ENCODE data around the gene NUBP2.

NUBP2 gene

DNA sequence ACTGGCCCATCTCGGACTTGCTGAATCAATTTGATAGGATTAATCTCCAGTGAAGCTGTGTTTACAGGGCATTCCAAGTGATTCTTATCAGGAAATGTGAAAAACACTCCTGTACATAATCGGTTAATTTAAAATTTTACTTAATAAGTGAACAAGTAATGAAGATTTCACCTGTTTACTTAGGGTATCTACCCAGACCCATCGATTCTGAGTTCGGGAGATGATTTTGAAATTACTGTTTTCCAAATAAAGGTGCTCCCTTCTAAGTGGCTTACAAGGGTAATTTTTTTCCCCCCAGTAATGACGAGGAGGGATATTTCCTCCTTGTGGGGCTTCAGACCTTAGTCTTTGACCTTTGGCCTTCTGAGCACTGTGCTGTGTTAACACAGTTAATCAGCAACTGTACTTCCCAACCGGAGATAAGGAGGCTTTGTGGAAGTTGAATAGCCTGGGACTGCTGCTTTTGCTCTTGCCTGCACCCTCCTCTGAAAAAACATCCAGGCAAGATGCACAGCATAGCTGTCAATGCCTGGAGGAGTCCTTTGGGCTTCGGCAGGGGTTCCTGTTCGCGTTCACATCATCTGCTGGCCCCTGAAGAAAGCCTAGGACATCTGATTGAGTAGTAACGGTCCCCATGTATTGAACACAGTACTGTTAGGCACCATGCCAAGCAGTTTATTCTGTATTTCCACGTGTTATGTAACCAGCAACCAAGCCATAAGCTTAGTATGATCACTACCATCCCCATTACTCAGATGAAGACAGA lies 46.1 kb downstream of the NUBP2 start:
- DNase-seq (ENCODE audit: low read depth in 2 of 2): no peak

GRCh38 chr16:1830213-1830612 lies 47.5 kb downstream of the NUBP2 start:
- no peak for DNase-seq (ENCODE audit: low read depth in 2 of 2)

DNA sequence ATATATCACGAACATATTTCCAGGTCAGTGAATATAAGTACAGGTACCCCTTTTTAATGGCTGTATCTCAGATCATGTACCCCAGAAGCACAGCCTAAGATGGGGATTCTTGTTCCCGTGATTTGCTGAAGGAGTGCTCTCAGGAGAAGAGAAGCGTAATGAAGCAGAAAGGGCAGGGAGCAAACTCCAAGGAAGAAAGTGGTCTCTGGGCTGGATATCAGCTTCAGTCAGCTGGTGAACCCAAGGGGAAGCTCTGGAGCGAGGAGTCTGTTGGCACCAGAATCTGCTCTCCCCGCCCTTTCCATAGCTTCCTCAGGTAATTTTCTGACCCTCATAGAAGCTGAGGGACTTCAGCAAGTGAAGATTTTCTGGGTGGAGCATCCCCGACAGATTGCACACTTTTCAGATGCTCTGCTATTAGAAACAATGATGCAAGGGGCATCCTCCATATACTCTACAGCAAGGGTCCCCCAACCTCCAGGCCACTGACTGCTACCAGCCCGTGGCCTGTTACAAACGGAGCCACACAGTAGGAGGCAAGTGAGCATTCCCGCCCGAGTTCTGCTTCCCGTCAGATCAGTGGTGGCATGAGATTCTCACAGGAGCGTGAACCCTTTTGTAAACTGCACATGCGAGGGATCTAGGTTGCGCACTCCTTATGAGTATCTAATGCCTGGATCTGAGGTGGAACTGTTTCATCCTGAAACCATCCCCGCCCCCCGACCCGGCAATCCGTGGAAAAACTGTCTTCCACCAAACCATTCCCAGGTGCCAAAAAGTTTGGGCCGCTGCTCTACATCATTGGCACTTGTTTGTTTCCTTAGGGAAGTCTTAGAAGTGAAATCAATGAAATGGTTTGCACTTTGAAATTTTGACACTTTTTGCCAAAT lies 48.7 kb downstream of the NUBP2 start:
- DNase-seq (ENCODE audit: low read depth in 2 of 2): no peak

GRCh38 chr16:1832838-1833454 lies 50.2 kb downstream of the NUBP2 start:
- DNase-seq (ENCODE audit: low read depth in 2 of 2): no peak

- DNase-seq (ENCODE audit: low read depth in 2 of 2): no peak
Observed at GRCh38 chr16:1834096-1834495, 51.3 kb downstream of the NUBP2 start.
